Vagina (tissue), 2 donors: ENCODE results near the gene ESRRA.

Experiments
- CTCF ChIP-seq, 3 experiments: fragments of 450-650 bp in 2 of 3; fragments of 200-600 bp in 1 of 3; sonication (generic) in 1 of 3; IDR thresholded peaks; one replicate each; pipeline ENCODE4 v1.5.1; 2017 to 2019; ENCODE audit warnings: antibody characterized with exemption in 3 of 3, mild to moderate bottlenecking in 2 of 3, moderate library complexity in 2 of 3
- POLR2A ChIP-seq, 2 donors: fragments of 450-650 bp; IDR thresholded peaks; one replicate each; pipeline ENCODE4 v1.6.1; 2017; ENCODE audit warnings: antibody characterized with exemption in 2 of 2, mild to moderate bottlenecking in 2 of 2, moderate library complexity in 2 of 2

- TF ChIP-seq CTCF (IDR thresholded peaks at IDR 0.05), result no peak
- TF ChIP-seq POLR2A (IDR thresholded peaks at IDR 0.05), result no peak
These were observed 43.7 kb upstream of the ESRRA start for GRCh38 chr11:64261556-64262080.
